GM19240 (cell line): ENCODE data around the gene NHSL2.
"Not testable (repeated sequence)": the region's sequence is repeated elsewhere in the genome, so short reads cannot be mapped to it uniquely, and the experiment has no call there.

Experiments
- DNase-seq: peaks from one replicate; pipeline ENCODE4 v3.0.0; 2011; ENCODE audit warnings: low spot score; ENCODE audit not compliant: insufficient read length

Gene NHSL2

DNA sequence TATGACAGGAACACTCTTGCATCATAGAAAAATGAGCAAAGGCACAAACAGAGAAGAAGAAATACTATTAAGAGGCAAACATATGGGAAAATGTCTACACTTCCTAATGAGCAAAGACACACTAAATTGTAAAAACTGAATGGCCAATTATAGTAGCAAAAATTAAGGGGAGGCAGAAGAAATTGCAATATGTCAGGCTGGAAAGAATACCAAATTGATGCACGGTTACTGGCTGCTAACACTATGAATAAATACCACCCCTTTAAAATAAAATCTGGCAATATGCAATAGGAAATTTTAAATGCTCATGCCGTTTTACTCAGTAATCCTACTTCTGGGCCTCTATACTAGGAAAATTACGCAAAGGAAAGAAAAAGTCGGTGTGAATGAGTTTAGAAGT is 254.9 kb downstream of the NHSL2 start:
- no peak for DNase-seq

DNA sequence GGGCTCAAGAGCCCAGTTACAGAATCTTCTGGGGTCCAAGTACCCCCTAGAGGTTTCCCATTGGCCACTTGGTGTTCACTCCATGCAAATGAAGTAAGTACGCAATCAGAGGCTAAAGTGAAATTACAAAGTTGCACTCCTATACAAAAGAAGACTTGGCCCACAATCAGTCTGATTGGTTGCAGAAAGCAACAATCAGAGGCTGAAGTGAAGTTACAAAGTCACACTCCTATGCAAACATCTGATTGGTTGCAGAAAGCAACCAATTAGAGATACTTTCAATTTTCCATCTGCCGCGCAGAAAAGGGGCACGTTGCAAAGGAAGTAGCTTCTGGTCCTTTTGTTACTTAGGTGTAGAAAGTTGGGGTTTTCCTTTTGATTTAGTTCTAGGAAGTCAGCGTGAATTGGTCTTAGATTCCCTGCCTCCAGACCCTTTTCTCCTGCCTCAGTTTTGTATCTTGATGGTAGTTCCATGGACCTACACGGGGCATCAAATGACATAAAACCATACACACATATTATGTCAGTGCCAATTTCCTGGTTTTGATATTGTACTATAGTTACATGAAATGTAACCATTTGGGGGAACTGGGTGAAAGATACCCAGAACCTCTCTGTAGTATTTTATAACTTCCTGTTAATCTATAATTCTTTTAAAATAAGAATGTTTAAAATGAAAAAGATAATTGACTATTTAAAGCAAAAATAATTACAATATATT is 258.5 kb downstream of the NHSL2 start:
- no peak for DNase-seq

DNA sequence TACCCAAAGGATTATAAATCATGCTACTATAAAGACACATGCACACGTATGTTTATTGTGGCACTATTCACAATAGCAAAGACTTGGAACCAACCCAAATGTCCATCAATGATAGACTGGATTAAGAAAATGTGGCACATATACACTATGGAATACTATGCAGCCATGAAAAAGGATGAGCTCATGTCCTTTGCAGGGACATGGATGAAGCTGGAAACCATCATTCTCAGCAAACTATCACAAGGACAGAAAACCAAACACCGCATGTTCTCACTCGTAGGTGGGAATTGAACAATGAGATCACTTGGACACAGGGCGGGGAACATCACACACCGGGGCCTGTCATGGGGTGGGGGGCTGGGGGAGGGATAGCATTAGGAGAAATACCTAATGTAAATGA is 265.6 kb downstream of the NHSL2 start:
- DNase-seq: not testable (repeated sequence)

DNA sequence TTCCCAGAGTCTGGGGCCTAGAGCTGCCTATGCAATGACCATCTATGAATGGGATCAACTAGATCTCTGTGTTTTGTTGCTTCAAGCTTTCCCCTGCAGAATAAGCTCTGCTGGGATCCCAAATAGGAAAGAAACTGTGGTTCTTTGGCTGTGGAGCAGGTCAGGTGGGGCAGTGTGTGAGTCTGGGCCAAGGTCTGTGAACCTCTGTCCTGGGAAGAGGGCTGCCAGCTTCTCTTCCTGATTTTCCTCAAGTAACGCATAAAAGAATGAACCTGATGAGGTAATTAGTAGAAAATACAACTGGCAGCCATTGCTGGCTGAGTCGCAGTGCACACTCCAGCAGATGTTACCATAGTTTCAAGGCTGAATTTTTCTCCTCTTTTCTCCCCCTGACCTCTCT is 266.3 kb downstream of the NHSL2 start:
- no peak for DNase-seq

DNA sequence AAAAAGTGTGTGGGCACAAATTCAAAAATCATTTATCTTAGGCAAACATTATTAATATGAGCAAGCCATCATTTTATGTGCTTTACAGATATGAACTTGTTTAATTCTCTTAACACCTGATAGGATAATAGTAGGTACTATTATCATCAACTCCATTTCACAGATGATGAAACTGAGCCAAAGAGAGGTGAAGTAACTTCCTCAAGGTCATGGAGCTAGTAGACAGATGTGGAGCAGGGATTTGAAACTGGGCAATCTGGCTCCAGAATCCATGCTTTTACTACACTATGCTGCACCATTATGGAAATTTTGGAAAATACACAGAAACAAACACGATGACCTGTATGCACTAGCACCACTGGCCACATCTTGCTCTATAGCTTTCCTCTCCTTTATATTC is 269.9 kb downstream of the NHSL2 start:
- no peak for DNase-seq

DNA sequence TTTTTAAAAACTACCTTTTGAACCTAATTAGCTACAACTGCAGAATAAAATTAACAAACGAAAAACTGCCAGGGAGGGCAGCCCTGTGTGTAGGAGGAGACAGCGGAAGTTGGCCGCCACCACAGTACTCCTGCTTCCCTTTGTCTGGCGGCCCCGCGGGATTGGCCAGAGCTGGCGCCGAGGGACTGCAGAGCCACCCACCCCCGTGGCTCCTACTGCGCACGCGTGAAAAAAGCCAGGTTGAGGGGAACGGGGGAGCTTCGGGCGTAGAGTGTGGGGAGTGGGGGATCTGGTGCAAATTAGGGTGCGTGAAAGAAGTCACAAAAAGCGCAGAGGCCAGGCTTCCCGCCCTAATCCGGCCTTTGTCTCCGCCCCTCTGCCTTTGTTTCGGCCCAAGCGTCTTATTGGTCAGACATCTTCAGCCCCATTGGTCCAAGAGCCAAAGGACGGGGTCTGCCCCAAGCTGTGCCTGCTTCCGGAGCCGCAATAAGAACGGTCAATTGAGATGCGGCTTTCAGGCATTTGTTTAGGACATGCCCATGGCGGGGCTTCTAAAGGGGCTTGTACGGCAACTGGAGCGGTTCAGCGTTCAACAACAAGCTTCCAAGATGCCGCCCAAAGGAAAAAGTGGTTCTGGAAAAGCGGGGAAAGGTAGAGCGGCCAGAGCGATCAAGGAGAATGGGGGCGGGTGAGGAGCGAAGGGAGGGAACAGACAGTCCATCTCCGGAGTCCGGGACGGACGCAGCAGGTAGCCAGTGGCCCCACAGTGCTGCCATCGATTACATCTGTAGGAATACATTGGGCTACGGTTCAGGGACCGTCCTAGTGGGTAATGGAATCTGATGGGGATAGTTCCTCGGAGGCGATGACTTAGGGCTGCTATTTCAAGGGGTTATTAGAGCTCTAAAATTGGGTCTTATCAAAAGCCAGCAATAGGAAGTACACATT is 270.8 kb downstream of the NHSL2 start, which contains the start of gene PIN4:
PIN4 (plus strand) TSS at position 580 of the 948 bp plus-strand sequence; CDS start at position 609, 29 bp downstream.
- DNase-seq: peak; percentile 79

DNA sequence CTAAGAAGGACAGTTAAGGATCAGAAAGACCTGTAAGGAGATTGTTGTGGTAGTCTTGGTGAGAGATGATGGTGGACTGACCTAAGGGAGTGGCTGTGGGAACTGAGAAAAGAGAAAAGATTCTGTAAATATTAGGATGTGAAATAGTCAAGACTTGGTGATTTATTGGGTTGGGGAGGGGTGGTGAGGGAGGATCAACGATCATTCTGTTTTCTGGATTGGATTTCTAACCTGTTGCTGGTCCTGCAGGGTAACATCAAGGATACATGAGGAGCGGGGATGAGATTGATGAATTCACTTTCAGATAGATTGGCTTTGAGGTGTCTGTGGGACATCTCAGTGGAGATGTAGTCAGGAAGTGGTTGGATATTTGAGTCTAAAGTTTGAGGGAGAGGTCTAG is 272.3 kb downstream of the NHSL2 start:
- DNase-seq: no peak

DNA sequence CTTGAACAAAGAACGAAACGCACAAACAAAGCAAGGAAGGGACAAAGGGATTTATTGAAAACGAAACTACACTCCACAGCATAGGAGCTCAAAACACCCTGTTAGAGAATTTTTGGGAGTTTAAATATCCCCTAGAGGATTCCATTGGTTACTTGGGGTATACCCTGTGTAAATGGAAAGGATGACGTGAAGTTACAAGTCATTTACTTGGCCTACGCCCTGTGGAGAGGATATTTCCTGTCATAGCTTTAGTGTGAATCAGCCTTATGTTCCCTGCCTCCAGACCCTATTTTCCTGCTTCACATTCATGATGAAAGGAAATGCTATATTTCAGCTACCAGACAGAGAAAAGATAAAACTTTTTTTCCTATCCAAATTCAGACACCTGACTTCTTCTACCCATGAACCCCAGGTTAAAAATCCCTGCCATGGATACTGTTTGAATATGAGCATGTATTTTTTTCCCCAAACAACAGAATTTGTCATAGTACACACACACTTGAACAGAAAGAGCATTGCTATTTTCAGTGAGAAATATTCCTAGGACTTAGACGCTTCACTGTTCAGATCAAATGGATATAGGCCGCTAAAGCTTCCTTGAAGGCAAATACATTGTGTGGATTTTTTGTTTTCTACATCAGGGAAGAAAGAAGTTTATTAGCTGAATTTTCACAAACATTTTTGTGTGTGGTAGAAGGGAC is 291.3 kb downstream of the NHSL2 start:
- no peak for DNase-seq
